ENCODE data around the gene ZDHHC7.

DNA sequence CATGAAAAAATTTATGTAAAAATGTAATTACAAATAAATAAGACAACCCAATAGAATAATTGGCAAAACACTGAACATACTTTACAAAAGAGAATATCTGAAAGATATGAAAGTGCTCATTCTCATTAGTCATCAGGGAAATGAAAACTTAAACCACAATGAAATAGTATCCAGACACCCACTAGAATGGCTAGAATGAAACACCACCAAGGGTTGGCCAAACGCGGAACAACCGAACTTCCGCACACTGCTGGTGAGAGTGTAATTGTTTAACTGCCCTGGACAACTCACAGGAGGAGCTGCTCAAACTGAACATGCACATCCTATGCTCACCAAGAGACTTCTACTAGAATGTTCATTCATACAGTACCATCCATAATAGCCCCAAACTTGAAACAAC is 5.8 kb upstream of the ZDHHC7 start:
- no peak for TF ChIP-seq CTCF (IDR thresholded peaks at IDR 0.05; ENCODE audit: control extremely low read depth in 1 of 3, insufficient read depth in 1 of 3, low read depth in 1 of 3, low read length in 3 of 3)
- no peak for TF ChIP-seq HDAC6 (IDR thresholded peaks at IDR 0.05; ENCODE audit: low read depth, low read length)
- no peak for TF ChIP-seq RNF2 (IDR thresholded peaks at IDR 0.05; ENCODE audit: borderline replicate concordance, low read depth, low read length, missing control alignments, poor library complexity, severe bottlenecking)
- no peak for TF ChIP-seq CHD2 (IDR thresholded peaks at IDR 0.05; ENCODE audit: low read length)
- TF ChIP-seq CREB1 (IDR thresholded peaks at IDR 0.05): no peak
- TF ChIP-seq POLR2A (IDR thresholded peaks at IDR 0.05; ENCODE audit: control extremely low read depth in 1 of 2, low read depth in 2 of 2, low read length in 2 of 2): no peak
- no peak for TF ChIP-seq EGR1 (IDR thresholded peaks at IDR 0.05; ENCODE audit: borderline replicate concordance, low read depth, low read length)
- no peak for TF ChIP-seq PHF8 (conservative IDR thresholded peaks at IDR 0.05; ENCODE audit: low read depth, low read length)
- TF ChIP-seq MAX (IDR thresholded peaks at IDR 0.05): no peak

Data from H1 (cell line).